Activated T-cell treated with anti-CD3 and anti-CD28 coated beads, Interleukin-2, amount 50 U/mL, for 72 hours (primary cell): ENCODE results near the gene PCGF6. TPM values are rescaled to one million over a fixed set of nuclear protein-coding genes. Genes with fewer than 3 reads are reported as not detected.
"Not testable (repeated sequence)": the region's sequence is repeated elsewhere in the genome, so short reads cannot be mapped to it uniquely, and the experiment has no call there.

ENCODE experiments used
- ATAC-seq, 2 donors: fragments of 150-1000 bp; cut with Tn5 transposase; replicated peaks in 1 of 2; 2 replicates each; pipeline ENCODE4 v1.10.0; 2021; ENCODE audit warnings: moderate library complexity in 2 of 2, mild to moderate bottlenecking in 1 of 2
- DNase-seq, 2 donors: peaks; one replicate each; pipeline ENCODE4 v3.0.0; 2021 to 2022; ENCODE audit warnings: mixed read lengths in 1 of 2
- H3K27ac Mint-ChIP-seq: one replicate; pipeline ENCODE4 v1.8.0; 2022; ENCODE audit warnings: mild to moderate bottlenecking, moderate library complexity, mixed read lengths
- H3K27me3 Mint-ChIP-seq: one replicate; pipeline ENCODE4 v1.8.0; 2022; ENCODE audit warnings: low read depth, mixed read lengths
- H3K36me3 Mint-ChIP-seq, 2 donors: one replicate each; pipeline ENCODE4 v1.8.0; 2022; ENCODE audit warnings: mixed read lengths in 2 of 2, mild to moderate bottlenecking in 1 of 2; ENCODE audit not compliant: insufficient read depth in 2 of 2
- H3K4me1 Mint-ChIP-seq: one replicate; pipeline ENCODE4 v1.8.0; 2022; ENCODE audit warnings: low read depth, mixed read lengths
- H3K4me3 Mint-ChIP-seq, 2 donors: one replicate each; pipeline ENCODE4 v1.8.0; 2022; ENCODE audit warnings: mild to moderate bottlenecking in 2 of 2, mixed read lengths in 2 of 2, moderate library complexity in 2 of 2
- H3K9me3 Mint-ChIP-seq, 2 donors: one replicate each; pipeline ENCODE4 v1.8.0; 2022; ENCODE audit warnings: mixed read lengths in 2 of 2
- total RNA-seq, 2 donors: library from RNA; stranded (reverse); gene quantifications; one replicate each; pipeline ENCODE4 v1.2.3, GENCODE V29; 2022

Gene PCGF6
- total RNA-seq, 2 donors from 2014 or later, result 14.5 to 15.2 TPM

DNA sequence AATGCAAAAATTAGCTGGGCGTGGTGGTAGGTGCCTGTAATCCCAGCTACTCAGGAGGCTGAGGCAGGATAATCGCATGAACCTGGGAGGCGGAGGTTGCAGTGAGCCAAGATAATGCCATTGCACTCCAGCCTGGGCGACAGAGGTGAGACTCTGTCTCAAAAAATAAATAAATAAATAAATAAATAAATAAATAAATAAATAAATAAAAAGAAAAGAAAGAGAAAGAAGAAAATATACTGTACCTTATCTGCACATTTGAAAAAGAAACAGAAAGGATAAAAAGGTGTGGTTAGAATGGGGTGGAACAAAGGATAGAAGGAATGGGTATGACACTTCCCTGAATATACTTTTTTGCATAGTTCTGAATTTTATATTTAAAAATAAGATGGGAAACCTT is 8.6 kb upstream of the PCGF6 start:
- H3K4me3 Mint-ChIP-seq, H3K9me3 Mint-ChIP-seq, H3K27ac Mint-ChIP-seq, ATAC-seq, H3K36me3 Mint-ChIP-seq, DNase-seq, H3K27me3 Mint-ChIP-seq, H3K4me1 Mint-ChIP-seq: not testable (repeated sequence)

DNA sequence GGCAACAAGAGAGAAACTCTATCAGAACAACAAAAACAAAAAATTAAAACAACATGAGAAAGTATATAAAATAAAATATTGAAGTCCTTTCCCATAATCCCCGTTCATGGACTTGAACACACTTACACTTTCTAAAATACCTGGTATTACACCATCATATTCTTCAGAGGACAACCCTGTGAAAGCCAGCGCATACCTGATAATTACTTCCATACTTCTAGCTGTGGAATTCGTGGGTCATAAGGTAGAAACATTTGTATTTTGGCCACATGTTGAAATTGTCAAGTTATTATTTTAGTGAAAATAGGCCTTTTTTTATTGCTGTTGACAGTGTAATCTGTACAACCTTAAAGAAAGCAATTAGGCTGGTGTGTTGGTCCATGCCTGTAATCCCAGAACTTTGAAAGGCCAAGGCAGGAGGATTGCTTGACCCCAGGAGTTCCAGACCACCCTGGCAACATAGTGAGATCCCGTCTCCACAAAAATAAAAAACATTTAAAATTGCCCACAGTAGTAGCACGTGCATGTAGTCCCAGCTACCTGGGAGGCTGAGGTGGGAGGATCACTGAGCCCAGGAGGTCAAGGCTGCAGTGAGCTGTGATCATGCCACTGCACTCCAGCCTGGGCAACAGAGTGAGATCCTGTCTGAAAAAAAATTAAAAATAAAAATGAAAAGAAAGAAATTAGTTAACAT is 5.1 kb upstream of the PCGF6 start:
- Mint-ChIP-seq H3K9me3 (no peaks in the 10 kb centered on the region), H3K4me3 (no peak overlapping the region), H3K4me1 (no peaks in the 10 kb centered on the region), H3K27me3 (no peaks in the 10 kb centered on the region), H3K27ac (no peak overlapping the region), H3K36me3 (peaks cover 0 to 1% of the 10 kb centered on the region in 2 donors)
- DNase-seq, result no peak
- ATAC-seq, result no peak

DNA sequence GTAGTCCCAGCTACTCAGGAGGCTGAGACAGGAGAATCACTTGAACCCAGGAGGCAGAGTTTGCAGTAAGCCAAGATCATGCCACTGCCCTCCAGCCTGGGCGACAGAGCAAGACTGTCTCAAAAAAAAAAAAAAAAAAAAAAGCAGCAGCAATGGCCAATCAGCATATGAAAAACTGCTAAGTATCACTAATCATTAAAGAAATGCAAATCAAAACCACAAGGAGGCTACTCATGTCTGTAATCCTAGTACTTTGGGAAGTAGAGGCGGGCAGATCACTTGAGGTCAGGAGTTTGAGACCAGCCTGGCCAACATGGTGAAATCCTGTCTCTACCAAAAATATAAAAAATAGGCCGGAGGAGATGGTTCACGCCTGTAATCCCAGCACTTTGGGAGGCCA is 3.6 kb upstream of the PCGF6 start:
- H3K4me3 Mint-ChIP-seq, DNase-seq, H3K27me3 Mint-ChIP-seq: not testable (repeated sequence)

DNA sequence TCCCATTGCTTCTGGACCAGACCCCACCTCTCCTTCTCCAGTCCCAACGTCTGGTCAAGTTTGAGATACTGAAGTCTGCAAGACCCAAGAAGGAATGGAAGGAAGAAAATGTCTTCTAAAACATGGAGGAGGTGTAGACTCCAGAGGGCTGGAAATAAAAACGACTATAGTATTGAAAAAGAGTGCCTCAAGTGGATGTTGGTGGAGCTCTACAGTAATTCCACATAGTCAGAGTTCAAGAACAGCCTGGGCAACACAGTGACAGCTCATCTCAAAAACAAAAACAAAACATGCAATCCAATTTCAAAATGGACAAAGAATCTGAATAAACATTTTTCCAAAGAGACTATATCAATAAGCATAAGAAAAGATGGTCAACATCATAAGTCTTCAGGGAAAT is 2.3 kb upstream of the PCGF6 start:
- H3K4me3 Mint-ChIP-seq, result no peak overlapping the region
- H3K9me3 Mint-ChIP-seq, result no peaks in the 10 kb centered on the region
- H3K4me1 Mint-ChIP-seq, result peaks cover 13% of the 10 kb centered on the region

More for the DNA sequence above, 3.6 kb upstream of the PCGF6 start:
- H3K36me3 Mint-ChIP-seq, H3K4me1 Mint-ChIP-seq, H3K9me3 Mint-ChIP-seq, ATAC-seq, H3K27ac Mint-ChIP-seq: not testable (repeated sequence)

DNA sequence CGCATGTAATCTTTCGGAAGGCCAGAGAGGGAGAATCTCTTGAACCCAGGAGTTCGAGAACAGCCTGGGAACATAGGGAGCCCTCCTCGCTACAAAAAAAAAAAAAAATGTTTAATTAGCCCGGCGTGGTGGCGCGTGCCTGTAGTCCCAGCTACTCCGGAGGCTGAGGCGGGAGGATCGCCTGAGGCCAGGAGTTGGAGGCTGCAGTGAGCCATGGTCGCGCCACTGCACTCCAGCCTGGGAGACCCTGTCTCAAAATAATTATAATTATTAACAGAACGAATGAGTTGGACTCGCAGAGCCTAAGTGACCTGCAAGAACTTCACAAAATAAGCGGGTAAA is 794 bp downstream of the PCGF6 start:
- H3K36me3 Mint-ChIP-seq, result peaks cover 2 to 6% of the 10 kb centered on the region in 2 donors
- ATAC-seq, result no peak
- H3K27me3 Mint-ChIP-seq, result no peaks in the 10 kb centered on the region
- no peak for DNase-seq
- peak overlapping the region; percentile 96 to 97 for H3K4me3 Mint-ChIP-seq
- H3K9me3 Mint-ChIP-seq, result no peaks in the 10 kb centered on the region
- peaks cover 13% of the 10 kb centered on the region for H3K4me1 Mint-ChIP-seq
- peak overlapping the region; percentile 85 for H3K27ac Mint-ChIP-seq

More for the DNA sequence above, 2.3 kb upstream of the PCGF6 start:
- DNase-seq (no peak), ATAC-seq (no peak)
- Mint-ChIP-seq H3K27me3 (no peaks in the 10 kb centered on the region), H3K36me3 (peaks cover 1 to 3% of the 10 kb centered on the region in 2 donors), H3K27ac (no peak overlapping the region)

DNA sequence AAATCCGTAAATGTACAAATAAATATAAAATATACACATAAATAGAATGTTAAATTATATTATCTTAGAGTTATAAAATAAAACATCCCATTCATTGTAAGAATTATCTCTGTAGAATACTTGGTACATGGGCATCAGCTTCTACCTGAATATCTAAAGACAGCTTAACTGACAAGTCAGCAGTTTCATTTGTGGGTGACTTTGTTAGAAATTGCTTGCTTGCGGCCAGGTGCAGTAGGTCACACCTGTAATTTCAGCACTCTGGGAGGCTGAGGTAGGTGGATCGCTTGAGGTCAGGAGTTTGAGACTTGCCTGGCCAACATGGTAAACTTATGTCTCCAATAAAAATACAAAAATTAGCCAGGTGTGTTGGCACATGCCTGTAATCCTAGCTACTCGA is 14.6 kb downstream of the PCGF6 start:
- no peaks in the 10 kb centered on the region for H3K4me1 Mint-ChIP-seq
- no peaks in the 10 kb centered on the region for H3K9me3 Mint-ChIP-seq
- DNase-seq (no peak), ATAC-seq (no peak)
- no peaks in the 10 kb centered on the region for H3K27me3 Mint-ChIP-seq
- no peak overlapping the region for H3K4me3 Mint-ChIP-seq
- H3K36me3 Mint-ChIP-seq, result peaks cover 3 to 22% of the 10 kb centered on the region in 2 donors
- no peak overlapping the region for H3K27ac Mint-ChIP-seq

DNA sequence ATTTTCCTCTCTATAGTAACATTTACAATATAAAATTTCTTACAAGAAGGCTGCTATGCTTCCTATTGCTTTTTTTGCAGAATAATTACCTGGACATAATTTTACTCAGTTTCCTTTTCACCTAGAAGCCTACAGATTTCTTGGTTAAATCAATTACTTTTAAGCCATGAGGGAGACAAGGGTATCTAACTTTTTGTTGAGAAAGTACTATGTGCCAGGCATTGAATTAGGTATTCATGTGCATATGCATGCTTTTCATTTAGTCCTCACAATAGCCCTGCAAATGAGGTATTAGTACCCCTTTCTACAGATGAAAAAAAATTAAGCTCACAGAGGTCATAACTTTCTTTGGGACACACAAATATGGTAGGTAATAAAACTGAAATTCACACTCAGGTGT is 16.4 kb downstream of the PCGF6 start:
- Mint-ChIP-seq H3K36me3 (peaks cover 3 to 24% of the 10 kb centered on the region in 2 donors), H3K27me3 (no peaks in the 10 kb centered on the region), H3K4me1 (no peaks in the 10 kb centered on the region), H3K4me3 (no peak overlapping the region), H3K9me3 (no peaks in the 10 kb centered on the region), H3K27ac (no peak overlapping the region)
- DNase-seq (no peak), ATAC-seq (no peak)

DNA sequence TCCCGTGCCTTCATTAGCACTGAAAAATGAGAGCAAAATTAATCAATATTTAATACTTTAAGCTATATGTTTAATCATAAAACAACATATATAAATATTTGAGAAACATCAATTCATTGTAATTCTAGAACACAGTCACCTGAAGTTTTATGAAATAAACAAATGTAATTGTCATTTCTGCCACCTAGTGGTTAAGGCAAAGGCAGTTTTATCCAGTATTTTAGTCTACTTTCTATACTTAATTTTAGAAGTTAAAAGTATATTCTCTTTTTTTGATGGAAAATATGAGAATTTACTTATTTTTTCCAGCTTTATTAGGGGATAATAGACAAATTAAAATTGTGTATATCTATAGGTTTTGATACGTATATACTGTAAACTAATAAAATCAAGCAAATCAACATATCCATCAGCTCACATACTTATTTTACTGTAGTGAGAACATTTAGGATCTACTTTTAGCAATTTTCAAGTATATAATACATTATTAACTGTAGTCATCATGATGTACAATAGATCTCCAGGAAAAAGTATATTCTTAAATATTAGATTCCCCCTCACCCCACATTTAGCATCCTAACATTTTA is 16.9 kb downstream of the PCGF6 start:
- ATAC-seq (no peak), DNase-seq (no peak)
- Mint-ChIP-seq H3K4me3 (no peak overlapping the region), H3K4me1 (no peaks in the 10 kb centered on the region), H3K36me3 (peaks cover 3 to 22% of the 10 kb centered on the region in 2 donors), H3K27me3 (no peaks in the 10 kb centered on the region), H3K9me3 (no peaks in the 10 kb centered on the region), H3K27ac (no peak overlapping the region)

DNA sequence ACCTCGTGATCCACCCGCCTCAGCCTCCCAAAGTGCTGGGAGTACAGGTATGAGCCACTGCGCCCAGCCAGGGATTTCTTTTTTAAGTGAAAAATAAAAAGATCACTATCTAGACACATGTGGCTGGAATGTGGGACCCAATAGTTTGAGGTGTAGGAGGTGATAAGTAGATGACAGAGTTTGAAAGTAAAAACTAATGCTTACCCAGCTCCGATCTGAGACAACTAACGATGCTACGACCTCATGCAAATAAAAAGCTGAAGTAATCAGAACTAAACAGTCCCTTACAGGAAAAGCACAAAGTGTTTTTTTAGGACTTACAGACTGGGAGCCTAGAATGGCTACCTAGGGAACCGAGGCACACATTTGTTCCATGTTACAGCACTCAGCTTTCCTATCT is 23.0 kb downstream of the PCGF6 start:
- no peak overlapping the region for H3K27ac Mint-ChIP-seq
- peaks cover 0 to 18% of the 10 kb centered on the region in 2 donors for H3K36me3 Mint-ChIP-seq
- no peaks in the 10 kb centered on the region for H3K27me3 Mint-ChIP-seq
- DNase-seq (no peak), ATAC-seq (peak in 1 of 2 donors; percentile 25)
- no peaks in the 10 kb centered on the region for H3K4me1 Mint-ChIP-seq
- no peaks in the 10 kb centered on the region for H3K9me3 Mint-ChIP-seq
- no peak overlapping the region for H3K4me3 Mint-ChIP-seq

DNA sequence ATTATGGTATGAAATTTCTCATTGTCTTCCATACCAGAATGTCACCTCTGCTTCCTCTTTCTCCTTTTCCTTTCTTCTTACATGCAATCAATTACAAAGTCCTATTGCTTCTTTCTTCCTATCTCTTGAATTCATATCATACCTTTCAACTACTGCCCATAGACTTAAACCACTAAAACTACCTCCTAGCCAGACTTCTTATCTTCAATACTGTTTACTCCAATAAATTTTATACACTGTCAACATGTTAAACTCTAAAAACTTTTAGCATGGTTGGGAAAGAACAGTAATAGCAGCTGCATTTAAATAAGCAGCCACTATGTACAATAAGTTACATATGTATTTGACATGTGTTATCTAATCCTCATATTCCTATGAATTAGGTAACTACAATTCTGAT is 34.9 kb downstream of the PCGF6 start:
- H3K9me3 Mint-ChIP-seq, result no peaks in the 10 kb centered on the region
- ATAC-seq (no peak), DNase-seq (no peak)
- no peaks in the 10 kb centered on the region for H3K4me1 Mint-ChIP-seq
- no peak overlapping the region for H3K4me3 Mint-ChIP-seq
- H3K27me3 Mint-ChIP-seq, result no peaks in the 10 kb centered on the region
- H3K36me3 Mint-ChIP-seq, result peaks cover 4 to 13% of the 10 kb centered on the region in 2 donors
- H3K27ac Mint-ChIP-seq, result no peak overlapping the region

DNA sequence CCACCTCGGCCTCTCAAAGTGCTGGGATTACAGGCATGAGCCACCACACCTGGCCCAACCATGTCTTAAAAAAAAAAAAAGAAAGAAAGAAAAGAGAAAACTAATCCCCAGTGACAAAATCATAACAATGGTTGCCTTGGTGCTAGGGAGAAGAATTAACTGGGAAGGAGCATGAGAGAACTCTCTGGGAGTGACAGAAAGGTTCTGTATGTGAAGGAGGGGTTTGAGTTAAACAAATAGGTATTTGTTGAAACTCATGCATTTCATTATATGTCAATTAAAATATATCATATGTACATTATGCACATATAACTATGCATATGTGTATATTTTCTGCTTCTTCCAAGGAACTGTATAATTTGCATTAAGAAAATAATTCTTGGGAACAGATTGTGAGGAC is 40.7 kb downstream of the PCGF6 start:
- ATAC-seq, result no peak

DNA sequence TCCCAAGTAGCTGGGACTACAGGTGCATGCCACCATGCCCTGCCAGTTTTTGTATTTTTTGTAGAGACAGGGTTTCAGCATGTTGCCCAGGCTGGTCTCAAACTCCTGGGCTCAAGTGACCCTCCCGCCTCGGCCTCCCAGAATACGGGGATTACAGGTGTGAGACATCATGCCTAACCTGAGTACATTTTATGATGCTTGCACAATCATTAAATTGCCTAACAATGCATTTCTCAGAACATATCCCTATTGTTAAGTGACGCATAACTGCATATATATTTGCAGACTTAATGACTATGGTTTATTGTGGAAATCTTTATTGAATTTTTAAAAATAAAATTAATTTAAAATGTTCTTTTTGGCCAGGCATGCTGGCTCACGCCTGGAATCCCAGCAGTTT is 43.3 kb downstream of the PCGF6 start:
- no peak overlapping the region for H3K27ac Mint-ChIP-seq
- H3K9me3 Mint-ChIP-seq, result no peaks in the 10 kb centered on the region
- DNase-seq, result no peak
- peaks cover 2 to 14% of the 10 kb centered on the region in 2 donors for H3K36me3 Mint-ChIP-seq
- no peak overlapping the region for H3K4me3 Mint-ChIP-seq
- no peak for ATAC-seq
- no peaks in the 10 kb centered on the region for H3K27me3 Mint-ChIP-seq
- no peaks in the 10 kb centered on the region for H3K4me1 Mint-ChIP-seq

More for the DNA sequence above, 40.7 kb downstream of the PCGF6 start:
- H3K9me3 Mint-ChIP-seq, result no peaks in the 10 kb centered on the region
- H3K4me1 Mint-ChIP-seq, result no peaks in the 10 kb centered on the region
- H3K27ac Mint-ChIP-seq, result no peak overlapping the region
- no peaks in the 10 kb centered on the region for H3K27me3 Mint-ChIP-seq
- peaks cover 2 to 19% of the 10 kb centered on the region in 2 donors for H3K36me3 Mint-ChIP-seq
- no peak overlapping the region for H3K4me3 Mint-ChIP-seq
- DNase-seq, result no peak

DNA sequence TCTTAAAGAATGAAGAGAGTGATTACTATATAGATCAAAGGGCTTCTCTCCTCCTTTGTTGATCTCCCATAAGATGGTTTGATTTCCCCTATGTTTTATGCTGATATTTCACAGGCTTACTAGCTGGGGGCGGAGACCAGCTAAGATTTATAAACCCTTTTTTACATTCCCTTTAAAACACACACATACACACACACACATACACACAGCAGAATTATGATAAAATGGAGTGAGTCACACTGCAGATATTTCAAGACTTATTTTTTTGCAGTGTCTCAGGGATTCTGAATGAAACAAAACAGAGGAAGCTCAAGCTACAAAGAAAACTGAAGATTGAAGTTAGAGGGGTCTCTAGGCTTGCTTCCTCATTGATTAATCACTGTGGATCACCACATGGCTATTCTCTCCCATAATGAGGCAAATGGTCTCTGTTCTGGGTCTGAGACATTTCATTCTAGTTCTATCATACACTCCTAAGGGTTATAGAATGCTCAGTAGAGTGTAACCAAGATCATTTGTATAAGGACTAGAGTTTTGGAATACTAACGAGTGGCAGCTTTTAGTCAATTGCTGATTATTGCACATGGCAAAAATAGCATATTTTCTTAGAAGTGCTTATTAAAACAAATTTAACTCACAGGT is 55.4 kb downstream of the PCGF6 start:
- no peak overlapping the region for H3K4me3 Mint-ChIP-seq
- H3K4me1 Mint-ChIP-seq, result no peaks in the 10 kb centered on the region
- no peak for DNase-seq
- H3K27me3 Mint-ChIP-seq, result peaks cover 1% of the 10 kb centered on the region
- H3K36me3 Mint-ChIP-seq, result no peaks in the 10 kb centered on the region
- no peak overlapping the region for H3K27ac Mint-ChIP-seq
- no peak for ATAC-seq
- no peaks in the 10 kb centered on the region for H3K9me3 Mint-ChIP-seq
